Measurements from ENCODE around the gene COL4A1.

The COL4A1 gene

DNA sequence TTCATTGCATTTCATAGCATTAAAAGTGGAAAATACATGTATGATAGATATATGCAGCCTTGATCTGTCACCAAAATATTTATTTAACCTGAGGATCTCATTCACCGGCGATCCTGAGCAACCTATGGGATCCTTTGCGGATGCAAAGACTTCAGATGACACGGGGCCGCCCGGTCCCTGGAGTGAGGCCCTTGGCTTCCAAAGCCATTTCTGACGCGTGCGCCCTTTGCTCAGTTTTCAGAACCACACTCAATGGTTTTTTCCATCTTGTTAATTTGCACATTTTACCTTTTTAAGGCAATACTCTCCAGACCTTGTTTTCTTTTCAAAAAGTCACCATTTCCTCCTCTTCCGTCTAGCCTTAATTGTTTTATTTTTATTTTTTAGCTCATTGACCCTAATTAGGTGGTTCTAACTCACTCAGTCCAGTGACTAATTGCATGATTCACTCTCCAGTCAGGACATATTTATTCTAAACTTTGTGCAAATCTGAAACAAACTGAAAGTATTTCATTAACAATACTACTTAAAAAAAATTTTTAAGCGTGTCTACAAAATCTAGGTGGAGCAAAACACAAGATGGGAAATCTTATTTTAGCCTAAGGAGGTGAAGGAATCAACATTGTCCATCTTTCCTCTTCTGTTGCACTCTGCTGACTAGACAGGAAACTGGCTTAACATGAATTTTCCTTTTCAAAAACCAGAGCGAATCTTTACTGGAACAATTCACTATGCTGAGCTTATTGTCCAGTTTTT is 47.9 kb downstream of the COL4A1 start:
- no peak for DNase-seq (ENCODE audit: low spot score)

DNA sequence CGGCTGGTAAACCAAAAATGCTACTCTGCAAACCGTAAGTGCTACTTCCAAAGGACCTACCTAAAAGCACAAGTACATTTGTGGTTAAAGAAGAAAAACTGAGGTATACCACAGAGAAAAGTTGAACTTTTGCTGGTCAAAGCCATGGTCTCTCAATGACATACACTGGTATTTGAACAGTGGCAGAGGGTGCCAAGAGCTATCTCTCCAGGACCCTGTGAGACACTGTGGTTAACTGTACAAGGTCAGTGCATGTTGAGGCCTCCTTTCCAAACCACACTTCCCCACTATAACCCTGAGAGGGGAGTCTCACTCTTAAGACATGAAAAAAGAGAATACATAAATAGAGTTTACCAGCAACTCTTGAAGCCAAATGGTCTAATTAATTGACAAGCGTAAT is 49.5 kb downstream of the COL4A1 start:
- no peak for DNase-seq (ENCODE audit: low spot score)

GRCh38 chr13:110256126-110256905 is 50.6 kb downstream of the COL4A1 start:
- DNase-seq (ENCODE audit: low spot score), result no peak

GRCh38 chr13:110254751-110255553 is 52.0 kb downstream of the COL4A1 start:
- no peak for DNase-seq (ENCODE audit: low spot score)

DNA sequence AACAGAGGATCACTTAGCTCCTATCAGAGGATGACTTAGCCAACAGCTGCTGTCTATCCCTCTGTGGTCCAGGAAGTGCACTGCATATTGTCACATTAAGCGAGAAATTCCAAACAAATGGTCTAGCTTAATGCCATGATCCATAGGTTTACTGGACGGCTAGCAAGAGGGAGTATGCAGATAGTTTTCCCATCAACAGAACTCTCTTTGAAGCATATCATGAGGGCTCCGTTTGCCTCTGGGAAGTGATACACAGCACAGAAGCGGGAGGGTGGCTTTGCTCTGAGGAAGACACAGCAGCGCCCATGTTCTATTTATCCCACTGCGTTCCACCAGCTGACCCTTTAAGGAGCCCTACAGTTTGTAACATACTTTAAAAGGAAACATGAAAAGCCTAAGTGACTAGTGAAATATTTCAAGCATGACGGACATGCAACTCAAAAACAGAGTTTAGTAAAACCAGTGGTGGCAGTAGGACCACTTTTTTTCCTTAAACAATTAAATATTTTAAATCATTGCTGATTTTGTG is 52.7 kb downstream of the COL4A1 start:
- DNase-seq (ENCODE audit: low spot score), result no peak

GRCh38 chr13:110251193-110251819 is 55.7 kb downstream of the COL4A1 start:
- DNase-seq (ENCODE audit: low spot score), result no peak

DNA sequence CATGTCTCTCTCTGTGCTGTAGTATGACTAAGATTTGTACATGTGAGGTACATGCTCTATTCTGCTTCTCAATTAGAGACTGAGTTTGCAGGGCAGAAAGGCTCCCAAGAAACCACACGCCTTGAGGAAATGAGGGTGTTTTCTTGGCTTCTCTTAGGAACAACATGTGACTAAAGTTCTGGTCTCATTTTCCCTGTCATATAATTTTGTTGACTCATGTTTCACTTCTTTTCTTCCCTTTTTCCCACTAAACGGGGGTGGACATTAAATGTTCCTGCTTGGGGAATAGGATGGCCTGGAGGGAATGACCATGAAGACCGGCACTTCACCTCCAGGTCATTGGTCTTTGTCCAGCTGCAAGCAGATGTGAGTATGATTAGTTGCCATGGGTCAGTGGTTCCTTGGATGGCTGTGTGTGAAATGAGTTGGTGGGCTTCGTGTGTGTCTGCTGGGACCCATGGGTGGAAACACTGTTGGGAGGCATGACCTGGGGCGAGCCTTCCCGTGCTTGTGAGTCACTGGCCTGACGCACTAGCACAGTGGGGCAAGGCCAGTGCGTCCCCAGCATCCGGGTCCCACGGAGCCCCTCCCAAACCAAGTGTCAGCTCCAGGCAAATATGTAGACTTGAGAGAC is 56.6 kb downstream of the COL4A1 start:
- DNase-seq (ENCODE audit: low spot score), result no peak

GRCh38 chr13:110249326-110249725 is 57.6 kb downstream of the COL4A1 start:
- DNase-seq (ENCODE audit: low spot score), result no peak

DNA sequence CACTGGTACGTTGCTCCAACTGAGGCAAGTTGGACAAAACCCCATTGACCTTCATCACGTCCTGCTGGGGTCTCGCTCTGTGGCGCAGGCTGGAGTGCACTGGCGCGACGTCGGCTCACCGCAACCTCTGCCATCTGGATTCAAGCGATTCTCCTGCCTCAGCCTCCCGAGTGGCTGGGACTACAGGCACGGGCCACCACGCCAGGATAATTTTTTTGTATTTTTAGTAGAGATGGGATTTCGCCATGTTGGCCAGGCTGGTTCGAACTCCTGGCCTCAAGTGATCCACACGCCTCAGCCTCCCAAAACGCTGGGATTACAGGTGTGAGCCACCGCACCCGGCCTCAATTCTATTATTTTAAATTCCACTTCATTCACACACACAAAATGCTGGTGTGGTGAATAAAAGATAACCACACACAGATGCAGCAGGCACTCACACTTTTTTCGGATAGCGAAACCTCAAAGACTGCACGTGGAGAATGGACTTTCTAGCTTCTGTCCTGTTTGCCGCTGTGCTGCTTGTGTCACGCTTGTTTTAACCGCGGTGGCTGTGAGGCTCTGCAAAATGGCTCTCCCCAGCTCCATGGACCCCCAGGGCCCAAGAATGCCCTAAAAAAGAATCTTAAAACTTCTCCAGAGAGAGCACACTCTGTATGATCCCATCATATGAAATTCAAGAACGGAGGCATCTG is 58.4 kb downstream of the COL4A1 start:
- no peak for DNase-seq (ENCODE audit: low spot score)

DNA sequence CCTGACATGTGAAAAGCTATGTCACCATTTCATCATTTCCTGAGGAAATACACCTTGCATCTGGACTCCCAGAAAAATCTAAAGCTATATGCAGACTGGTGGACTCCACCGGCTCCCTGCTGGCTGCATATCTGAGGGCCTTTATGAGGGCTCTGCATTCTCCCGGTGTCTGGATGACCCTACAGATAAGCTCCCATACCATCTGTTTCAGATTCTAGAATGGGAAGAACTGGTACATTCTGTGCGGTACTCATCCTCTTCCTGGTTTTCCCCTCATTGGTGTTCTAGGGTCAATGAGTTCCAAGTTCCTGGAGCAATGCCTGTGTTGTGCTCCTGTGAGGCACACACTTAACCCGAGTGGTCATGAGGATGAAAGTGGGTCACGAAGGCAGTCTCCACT is 60.4 kb downstream of the COL4A1 start:
- DNase-seq (ENCODE audit: low spot score), result no peak

DNA sequence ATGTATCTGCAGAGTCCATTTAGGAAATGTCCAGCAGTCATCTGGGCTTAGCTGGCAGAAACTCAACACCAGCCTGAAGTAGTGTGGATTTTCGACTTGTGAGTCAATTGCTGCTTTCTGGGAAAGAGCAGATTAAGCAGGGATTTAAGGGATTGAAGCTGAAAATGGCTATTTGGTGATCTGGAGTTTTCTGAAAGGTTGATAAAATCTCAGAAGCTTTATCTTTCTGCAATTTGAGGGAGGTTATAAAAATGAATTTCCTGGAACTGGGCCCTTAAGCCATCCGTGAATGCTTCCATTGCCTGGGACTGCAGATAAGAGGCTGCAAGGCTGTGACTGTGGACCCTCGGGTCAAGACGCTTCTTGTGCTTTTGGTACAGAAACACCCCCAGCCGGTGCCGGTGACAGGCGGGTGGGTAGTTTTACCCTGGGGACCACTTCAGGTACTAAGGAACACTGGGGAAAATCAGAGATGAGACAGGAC is 61.5 kb downstream of the COL4A1 start:
- no peak for DNase-seq (ENCODE audit: low spot score)

GRCh38 chr13:110244976-110245375 is 62.0 kb downstream of the COL4A1 start:
- DNase-seq (ENCODE audit: low spot score), result no peak

DNA sequence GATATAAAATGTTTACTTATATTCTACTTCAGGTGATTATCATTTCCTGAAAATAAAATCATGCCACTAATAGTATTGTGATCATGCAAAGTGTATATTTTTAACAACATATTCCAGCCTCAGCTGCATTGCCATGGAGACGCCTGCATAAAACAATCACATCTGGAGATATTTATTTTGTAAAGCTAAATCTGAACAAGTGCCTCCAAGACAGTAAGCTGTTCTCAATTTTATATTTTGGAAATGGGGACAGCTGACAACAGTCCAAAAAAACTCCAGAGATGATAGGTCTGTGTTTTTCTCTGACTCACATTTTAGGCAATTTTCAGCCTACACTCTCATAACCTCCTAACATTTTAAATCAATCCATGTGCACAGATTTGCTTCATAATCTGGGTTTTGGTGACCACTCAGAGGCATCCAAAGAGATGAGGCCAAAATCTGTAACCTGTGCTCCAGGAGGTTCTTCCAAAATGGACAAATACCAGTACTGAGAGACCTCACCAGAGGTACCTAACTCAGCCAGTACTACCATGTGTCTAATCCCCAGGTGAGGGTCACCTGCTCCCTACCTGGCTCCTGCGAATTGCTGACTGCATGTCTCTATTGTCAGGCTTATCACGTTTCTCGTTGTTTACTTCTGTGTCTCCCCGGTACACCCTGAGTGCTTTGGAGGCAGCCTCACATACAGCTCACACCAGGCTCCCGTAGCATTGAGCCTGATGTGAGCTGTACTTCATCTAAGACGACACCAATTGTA is 62.7 kb downstream of the COL4A1 start:
- no peak for DNase-seq (ENCODE audit: low spot score)

- DNase-seq (ENCODE audit: low spot score), result no peak
Measured at GRCh38 chr13:110242615-110243014, 64.3 kb downstream of the COL4A1 start.

- DNase-seq (ENCODE audit: low spot score), result no peak
Measured at GRCh38 chr13:110240943-110241342, 66.0 kb downstream of the COL4A1 start.

DNA sequence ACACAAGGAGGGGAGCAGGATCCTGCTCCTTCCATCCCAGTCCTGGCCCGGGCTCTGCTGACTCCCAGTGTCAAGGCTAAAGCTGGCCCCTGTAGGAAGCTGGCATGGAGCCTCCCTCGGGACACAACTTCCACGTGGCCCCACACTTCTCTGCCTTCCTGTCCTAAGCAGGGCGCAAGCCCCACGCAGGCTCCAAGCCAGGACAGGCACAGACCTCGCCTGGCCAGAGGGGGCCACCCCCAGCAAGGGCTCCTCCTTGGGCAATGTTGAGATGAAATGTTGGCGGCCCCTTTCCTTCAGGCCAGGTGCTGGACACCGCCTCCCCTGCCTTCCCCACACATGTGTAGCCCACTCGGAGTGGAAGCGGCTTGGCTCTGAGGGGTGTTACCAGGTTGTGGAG is 66.6 kb downstream of the COL4A1 start:
- no peak for DNase-seq (ENCODE audit: low spot score)

DNA sequence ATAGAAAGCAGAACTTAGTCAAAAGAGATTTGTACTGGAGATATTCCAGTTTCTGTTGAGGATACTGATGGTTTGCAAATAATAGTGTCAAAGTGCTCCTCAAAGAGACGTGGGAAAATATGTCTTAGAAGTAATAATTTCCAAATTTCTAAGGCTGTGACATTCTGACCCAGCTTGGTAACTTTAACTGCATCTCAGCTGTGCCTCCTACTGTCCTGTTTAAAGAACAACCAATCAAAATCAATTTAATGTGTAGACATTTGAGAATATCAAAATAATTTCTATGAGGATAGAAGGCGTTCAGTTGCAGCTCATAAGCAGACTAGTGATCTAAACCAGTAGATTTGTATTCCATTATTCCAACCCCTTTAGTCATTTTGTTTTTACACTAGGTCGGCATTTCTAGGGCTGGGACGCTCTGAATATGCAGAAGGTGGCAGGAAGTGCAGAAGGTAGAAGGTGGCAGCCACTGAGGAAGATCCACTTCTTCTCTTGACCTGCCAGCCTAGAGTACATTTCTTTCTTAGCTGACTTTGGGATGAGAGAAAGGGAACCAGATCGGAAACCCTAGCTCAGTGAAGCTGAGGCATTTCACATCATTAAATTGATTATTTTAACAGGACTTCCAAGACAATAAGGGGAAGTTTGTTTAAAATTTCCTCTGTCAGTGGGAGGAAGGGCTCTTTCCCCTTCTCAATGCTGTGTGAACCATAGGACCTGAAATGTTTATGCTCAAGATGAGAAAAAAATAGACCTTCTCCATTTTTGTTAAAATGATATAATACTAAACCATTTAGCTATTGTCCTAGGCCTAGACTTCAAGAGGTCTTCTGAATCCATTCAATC is 67.5 kb downstream of the COL4A1 start:
- DNase-seq (ENCODE audit: low spot score), result no peak

- no peak for DNase-seq (ENCODE audit: low spot score)
Measured at GRCh38 chr13:110238818-110239195, 68.2 kb downstream of the COL4A1 start.
